ENCODE data around the gene VTI1B. TPM values are rescaled to one million over a fixed set of nuclear protein-coding genes. Genes with fewer than 3 reads are reported as not detected.

Gene VTI1B
- total and polyA plus RNA-seq, 8 donors: 40.9 to 73.3 (median 51.4) TPM

DNA sequence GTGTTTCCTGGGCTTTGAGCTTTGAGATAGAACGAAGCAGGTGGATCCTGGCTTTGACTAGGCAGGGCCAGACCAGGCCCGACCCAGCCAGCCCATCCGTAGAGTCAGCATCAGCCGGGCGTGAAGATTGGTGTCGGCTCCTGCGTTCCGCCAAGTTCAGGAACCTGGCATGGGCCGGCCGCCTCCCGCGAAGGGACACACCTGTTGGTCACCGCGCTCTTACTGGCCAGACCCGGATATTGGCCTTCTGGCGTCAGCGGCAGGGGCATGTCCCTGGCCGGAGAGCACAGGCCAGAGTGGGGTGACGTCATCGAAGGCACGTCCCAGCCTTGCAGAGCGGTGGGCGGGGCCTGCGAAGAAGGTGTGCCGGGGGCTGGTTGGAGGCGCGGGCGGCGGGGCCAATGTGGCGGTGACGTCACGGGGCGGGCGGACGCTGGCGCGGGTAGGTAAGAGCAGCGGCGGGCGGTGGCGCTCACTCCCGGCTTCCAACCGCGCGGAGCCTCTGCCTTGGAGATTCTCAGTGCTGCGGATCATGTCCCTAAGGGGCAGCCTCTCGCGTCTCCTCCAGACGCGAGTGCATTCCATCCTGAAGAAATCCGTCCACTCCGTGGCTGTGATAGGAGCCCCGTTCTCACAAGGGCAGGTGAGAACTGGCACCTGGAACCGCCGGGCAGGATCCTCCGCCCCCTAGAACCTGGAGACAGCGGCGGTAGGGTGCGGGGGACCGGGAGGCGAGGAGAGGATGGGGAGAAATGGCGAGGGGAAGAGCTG lies 54.8 kb downstream of the VTI1B start, which contains the start of gene ARG2:
ARG2 (plus strand) TSS at position 475 of the 771 bp plus-strand sequence; CDS start at position 533, 58 bp downstream.
- intact Hi-C loops (cut with DNase I): no loop called here

GRCh38 chr14:67618617-67619063 lies 55.8 kb downstream of the VTI1B start:
- TF ChIP-seq, protein P1, sequence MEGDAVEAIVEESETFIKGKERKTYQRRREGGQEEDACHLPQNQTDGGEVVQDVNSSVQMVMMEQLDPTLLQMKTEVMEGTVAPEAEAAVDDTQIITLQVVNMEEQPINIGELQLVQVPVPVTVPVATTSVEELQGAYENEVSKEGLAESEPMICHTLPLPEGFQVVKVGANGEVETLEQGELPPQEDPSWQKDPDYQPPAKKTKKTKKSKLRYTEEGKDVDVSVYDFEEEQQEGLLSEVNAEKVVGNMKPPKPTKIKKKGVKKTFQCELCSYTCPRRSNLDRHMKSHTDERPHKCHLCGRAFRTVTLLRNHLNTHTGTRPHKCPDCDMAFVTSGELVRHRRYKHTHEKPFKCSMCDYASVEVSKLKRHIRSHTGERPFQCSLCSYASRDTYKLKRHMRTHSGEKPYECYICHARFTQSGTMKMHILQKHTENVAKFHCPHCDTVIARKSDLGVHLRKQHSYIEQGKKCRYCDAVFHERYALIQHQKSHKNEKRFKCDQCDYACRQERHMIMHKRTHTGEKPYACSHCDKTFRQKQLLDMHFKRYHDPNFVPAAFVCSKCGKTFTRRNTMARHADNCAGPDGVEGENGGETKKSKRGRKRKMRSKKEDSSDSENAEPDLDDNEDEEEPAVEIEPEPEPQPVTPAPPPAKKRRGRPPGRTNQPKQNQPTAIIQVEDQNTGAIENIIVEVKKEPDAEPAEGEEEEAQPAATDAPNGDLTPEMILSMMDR (IDR thresholded peaks at IDR 0.05): peak; percentile 12 to 52 (median 37)
- H3K27ac ChIP-seq: peak overlapping the region; percentile 53 to 81 (median 76)
- H3K4me1 ChIP-seq: peaks cover 5 to 8% (median 7%) of the 10 kb centered on the region in 3 donors
- FAIRE-seq (peak; percentile 51), DNase-seq (peak in 1 of 6 donors; percentile 26), ATAC-seq (peak; percentile 49 to 74 (median 57))
- H3K27me3 ChIP-seq: no peaks in the 10 kb centered on the region
- H3K36me3 ChIP-seq: no peaks in the 10 kb centered on the region
- H3K9me3 ChIP-seq: no peaks in the 10 kb centered on the region
- intact Hi-C loops (cut with DNase I): no loop called here
- no peak overlapping the region for H3K4me3 ChIP-seq

More for the DNA sequence above, 54.8 kb downstream of the VTI1B start, which contains the start of gene ARG2:
- Histone ChIP-seq H3K27me3 (no peaks in the 10 kb centered on the region), H3K9me3 (no peaks in the 10 kb centered on the region), H3K4me3 (peak within 1 kb of the TSS; percentile 28 to 60 (median 53)), H3K4me1 (peaks cover 5 to 8% (median 7%) of the 10 kb centered on the region in 3 donors), H3K36me3 (no peaks in the 10 kb centered on the region), H3K27ac (peak within 1 kb of the TSS; percentile 53 to 81 (median 76))
- TF ChIP-seq, protein P1 (IDR thresholded peaks at IDR 0.05): peak in 1 of 4 donors; percentile 5
- ATAC-seq (peak; percentile 96 to 98 (median 97)), DNase-seq (peak; percentile 99 to 100 (median 100)), FAIRE-seq (no peak)
- 0 to 1% methylated on average over 42 to 62 of the region's 62 CpGs for WGBS, 2 donors

DNA sequence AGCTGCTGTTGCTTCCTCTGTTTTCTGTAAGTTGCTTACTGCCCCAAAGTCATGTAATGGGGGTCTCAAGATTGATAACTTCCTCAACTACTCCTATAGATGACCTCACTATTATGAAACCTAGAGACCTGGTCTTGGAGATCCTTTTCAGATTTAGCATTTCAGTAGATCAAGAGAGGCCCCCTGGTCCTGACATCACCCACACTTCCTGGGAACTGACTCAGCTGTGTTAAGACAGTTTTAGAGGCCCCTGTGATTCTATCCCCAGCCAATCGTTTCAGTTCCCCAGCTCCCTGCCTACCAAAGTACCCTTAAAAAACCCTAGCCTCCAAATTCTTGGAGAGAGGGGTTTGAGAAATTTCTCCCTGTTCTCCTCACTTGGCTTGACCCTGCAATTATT lies 63.9 kb downstream of the VTI1B start:
- Histone ChIP-seq H3K27me3 (no peaks in the 10 kb centered on the region), H3K4me3 (no peak overlapping the region), H3K36me3 (no peaks in the 10 kb centered on the region), H3K9me3 (no peaks in the 10 kb centered on the region), H3K4me1 (no peaks in the 10 kb centered on the region), H3K27ac (no peak overlapping the region)
- TF ChIP-seq, protein P1 (IDR thresholded peaks at IDR 0.05): no peak
- no peak for ATAC-seq
- FAIRE-seq: no peak
- WGBS, 2 donors: 47 to 53% methylated on average over 1 of the region's 1 CpG
- intact Hi-C loops (cut with DNase I): no loop called here
- no peak for DNase-seq

GRCh38 chr14:67609642-67610310 lies 64.7 kb downstream of the VTI1B start:
- Histone ChIP-seq H3K4me3 (no peak overlapping the region), H3K4me1 (no peaks in the 10 kb centered on the region), H3K27ac (no peak overlapping the region), H3K9me3 (no peaks in the 10 kb centered on the region), H3K27me3 (no peaks in the 10 kb centered on the region), H3K36me3 (no peaks in the 10 kb centered on the region)
- DNase-seq (no peak), ATAC-seq (no peak), FAIRE-seq (no peak)
- intact Hi-C loops (cut with DNase I): no loop called here
- 65 to 76% methylated on average over 10 of the region's 10 CpGs for WGBS, 2 donors
- TF ChIP-seq, protein P1 (IDR thresholded peaks at IDR 0.05): no peak

All from pancreas (tissue), 10 donors.